K562 (cell line): Measurements from ENCODE around the gene TMEM156. TPM values are rescaled to one million over a fixed set of nuclear protein-coding genes. Genes with fewer than 3 reads are reported as not detected.

Experiments
- CEBPB ChIP-seq: fragments of 450-650 bp; IDR thresholded peaks from 2 replicates; pipeline ENCODE4 v1.6.1; 2016; ENCODE audit warnings: missing genetic modification characterization, missing compliant biosample characterization
- CLOCK ChIP-seq: fragments of 250-450 bp; sonication (Bioruptor Pico); IDR thresholded peaks from 2 replicates; pipeline ENCODE4 v1.4.0; 2020; ENCODE audit warnings: mild to moderate bottlenecking, moderate library complexity, borderline replicate concordance
- JUNB ChIP-seq: fragments of 450-650 bp; formaldehyde crosslinking; conservative IDR thresholded peaks from 2 replicates; pipeline ENCODE4 v1.4.0; 2020; ENCODE audit warnings: mild to moderate bottlenecking
- PHB ChIP-seq: fragments of 250-450 bp; sonication (Bioruptor Pico); IDR thresholded peaks from 2 replicates; pipeline ENCODE4 v1.5.0; 2021
- RFX5 ChIP-seq: IDR thresholded peaks from 2 replicates; pipeline ENCODE4 v1.6.1; 2011; ENCODE audit warnings: low read depth, mild to moderate bottlenecking, improper control_type of control experiment, low read length
- STAT5B ChIP-seq: fragments of 250-450 bp; sonication (Bioruptor Pico); IDR thresholded peaks from 2 replicates; pipeline ENCODE4 v1.8.0; 2021; ENCODE audit warnings: mild to moderate bottlenecking, inconsistent platforms
- TGIF2 ChIP-seq: sonication (generic); formaldehyde crosslinking; IDR thresholded peaks from 2 replicates; pipeline ENCODE4 v1.8.1; 2022; ENCODE audit warnings: mild to moderate bottlenecking, missing genetic modification reagents, moderate library complexity
- ZNF280B ChIP-seq: fragments of 250-450 bp; sonication (Bioruptor Pico); IDR thresholded peaks from 2 replicates; pipeline ENCODE4 v1.5.1; 2021; ENCODE audit warnings: mild to moderate bottlenecking
- ZNF57 ChIP-seq: fragments of 450-650 bp; formaldehyde crosslinking; IDR thresholded peaks from 2 replicates; pipeline ENCODE4 v1.4.0; 2020; ENCODE audit warnings: mild to moderate bottlenecking, moderate library complexity
- polyA plus RNA-seq, 8 experiments: library from polyadenylated mRNA; depleted of rRNA in 4 of 8; stranded (reverse) in 5 of 8; unstranded in 3 of 8; fragments of >200 nt; fragmentation: Nextera tagmentation in 2 of 8; fragmentation: Illumina TruSeq in 1 of 8; extraction: Ambion mirVana in 2 of 8; extraction: Trizol in 1 of 8; gene quantifications; 2 replicates each; pipeline versions ENCODE4 v1.2.1 to v1.2.3, GENCODE V29; 2011 to 2014; ENCODE audit warnings: inconsistent platforms in 1 of 8, missing spikeins in 1 of 8
- total RNA-seq, 7 experiments: library from RNA; depleted of rRNA in 6 of 7; stranded (reverse); fragments of >200 nt in 6 of 7; fragmentation: Illumina TruSeq in 2 of 7; extraction: Trizol in 2 of 7; gene quantifications; 2 replicates each; pipeline versions ENCODE4 v1.2.1 to v1.2.3, GENCODE V29; 2011 to 2021; ENCODE audit warnings: low replicate concordance in 1 of 7
- TF ChIP-seq, protein P1 (sequence below): fragments of 200-600 bp; sonication (generic); IDR thresholded peaks from one replicate; pipeline ENCODE4 v1.6.1; 2012; ENCODE audit warnings: mild to moderate bottlenecking, low read depth, low read length, inconsistent platforms
- TF ChIP-seq, protein P2 (sequence below): sonication (generic); formaldehyde crosslinking; IDR thresholded peaks from 2 replicates; pipeline ENCODE4 v1.8.1; 2022; ENCODE audit warnings: missing genetic modification reagents

Gene TMEM156
- total and polyA plus RNA-seq, 9 of the 15 experiments (the other 6 are each of a cell fraction or from before 2014, with no cell fraction given) = 3.5 to 9.6 (median 6.4) TPM

- TF ChIP-seq, protein P1, sequence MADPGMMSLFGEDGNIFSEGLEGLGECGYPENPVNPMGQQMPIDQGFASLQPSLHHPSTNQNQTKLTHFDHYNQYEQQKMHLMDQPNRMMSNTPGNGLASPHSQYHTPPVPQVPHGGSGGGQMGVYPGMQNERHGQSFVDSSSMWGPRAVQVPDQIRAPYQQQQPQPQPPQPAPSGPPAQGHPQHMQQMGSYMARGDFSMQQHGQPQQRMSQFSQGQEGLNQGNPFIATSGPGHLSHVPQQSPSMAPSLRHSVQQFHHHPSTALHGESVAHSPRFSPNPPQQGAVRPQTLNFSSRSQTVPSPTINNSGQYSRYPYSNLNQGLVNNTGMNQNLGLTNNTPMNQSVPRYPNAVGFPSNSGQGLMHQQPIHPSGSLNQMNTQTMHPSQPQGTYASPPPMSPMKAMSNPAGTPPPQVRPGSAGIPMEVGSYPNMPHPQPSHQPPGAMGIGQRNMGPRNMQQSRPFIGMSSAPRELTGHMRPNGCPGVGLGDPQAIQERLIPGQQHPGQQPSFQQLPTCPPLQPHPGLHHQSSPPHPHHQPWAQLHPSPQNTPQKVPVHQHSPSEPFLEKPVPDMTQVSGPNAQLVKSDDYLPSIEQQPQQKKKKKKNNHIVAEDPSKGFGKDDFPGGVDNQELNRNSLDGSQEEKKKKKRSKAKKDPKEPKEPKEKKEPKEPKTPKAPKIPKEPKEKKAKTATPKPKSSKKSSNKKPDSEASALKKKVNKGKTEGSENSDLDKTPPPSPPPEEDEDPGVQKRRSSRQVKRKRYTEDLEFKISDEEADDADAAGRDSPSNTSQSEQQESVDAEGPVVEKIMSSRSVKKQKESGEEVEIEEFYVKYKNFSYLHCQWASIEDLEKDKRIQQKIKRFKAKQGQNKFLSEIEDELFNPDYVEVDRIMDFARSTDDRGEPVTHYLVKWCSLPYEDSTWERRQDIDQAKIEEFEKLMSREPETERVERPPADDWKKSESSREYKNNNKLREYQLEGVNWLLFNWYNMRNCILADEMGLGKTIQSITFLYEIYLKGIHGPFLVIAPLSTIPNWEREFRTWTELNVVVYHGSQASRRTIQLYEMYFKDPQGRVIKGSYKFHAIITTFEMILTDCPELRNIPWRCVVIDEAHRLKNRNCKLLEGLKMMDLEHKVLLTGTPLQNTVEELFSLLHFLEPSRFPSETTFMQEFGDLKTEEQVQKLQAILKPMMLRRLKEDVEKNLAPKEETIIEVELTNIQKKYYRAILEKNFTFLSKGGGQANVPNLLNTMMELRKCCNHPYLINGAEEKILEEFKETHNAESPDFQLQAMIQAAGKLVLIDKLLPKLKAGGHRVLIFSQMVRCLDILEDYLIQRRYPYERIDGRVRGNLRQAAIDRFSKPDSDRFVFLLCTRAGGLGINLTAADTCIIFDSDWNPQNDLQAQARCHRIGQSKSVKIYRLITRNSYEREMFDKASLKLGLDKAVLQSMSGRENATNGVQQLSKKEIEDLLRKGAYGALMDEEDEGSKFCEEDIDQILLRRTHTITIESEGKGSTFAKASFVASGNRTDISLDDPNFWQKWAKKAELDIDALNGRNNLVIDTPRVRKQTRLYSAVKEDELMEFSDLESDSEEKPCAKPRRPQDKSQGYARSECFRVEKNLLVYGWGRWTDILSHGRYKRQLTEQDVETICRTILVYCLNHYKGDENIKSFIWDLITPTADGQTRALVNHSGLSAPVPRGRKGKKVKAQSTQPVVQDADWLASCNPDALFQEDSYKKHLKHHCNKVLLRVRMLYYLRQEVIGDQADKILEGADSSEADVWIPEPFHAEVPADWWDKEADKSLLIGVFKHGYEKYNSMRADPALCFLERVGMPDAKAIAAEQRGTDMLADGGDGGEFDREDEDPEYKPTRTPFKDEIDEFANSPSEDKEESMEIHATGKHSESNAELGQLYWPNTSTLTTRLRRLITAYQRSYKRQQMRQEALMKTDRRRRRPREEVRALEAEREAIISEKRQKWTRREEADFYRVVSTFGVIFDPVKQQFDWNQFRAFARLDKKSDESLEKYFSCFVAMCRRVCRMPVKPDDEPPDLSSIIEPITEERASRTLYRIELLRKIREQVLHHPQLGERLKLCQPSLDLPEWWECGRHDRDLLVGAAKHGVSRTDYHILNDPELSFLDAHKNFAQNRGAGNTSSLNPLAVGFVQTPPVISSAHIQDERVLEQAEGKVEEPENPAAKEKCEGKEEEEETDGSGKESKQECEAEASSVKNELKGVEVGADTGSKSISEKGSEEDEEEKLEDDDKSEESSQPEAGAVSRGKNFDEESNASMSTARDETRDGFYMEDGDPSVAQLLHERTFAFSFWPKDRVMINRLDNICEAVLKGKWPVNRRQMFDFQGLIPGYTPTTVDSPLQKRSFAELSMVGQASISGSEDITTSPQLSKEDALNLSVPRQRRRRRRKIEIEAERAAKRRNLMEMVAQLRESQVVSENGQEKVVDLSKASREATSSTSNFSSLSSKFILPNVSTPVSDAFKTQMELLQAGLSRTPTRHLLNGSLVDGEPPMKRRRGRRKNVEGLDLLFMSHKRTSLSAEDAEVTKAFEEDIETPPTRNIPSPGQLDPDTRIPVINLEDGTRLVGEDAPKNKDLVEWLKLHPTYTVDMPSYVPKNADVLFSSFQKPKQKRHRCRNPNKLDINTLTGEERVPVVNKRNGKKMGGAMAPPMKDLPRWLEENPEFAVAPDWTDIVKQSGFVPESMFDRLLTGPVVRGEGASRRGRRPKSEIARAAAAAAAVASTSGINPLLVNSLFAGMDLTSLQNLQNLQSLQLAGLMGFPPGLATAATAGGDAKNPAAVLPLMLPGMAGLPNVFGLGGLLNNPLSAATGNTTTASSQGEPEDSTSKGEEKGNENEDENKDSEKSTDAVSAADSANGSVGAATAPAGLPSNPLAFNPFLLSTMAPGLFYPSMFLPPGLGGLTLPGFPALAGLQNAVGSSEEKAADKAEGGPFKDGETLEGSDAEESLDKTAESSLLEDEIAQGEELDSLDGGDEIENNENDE = no peak
- TF ChIP-seq RFX5 (no peak), TGIF2 (CRISPR knock-in tag) (no peak), CLOCK (CRISPR knock-in tag) (no peak), ZNF280B (CRISPR knock-in tag) (no peak), ZNF57 (CRISPR knock-in tag) (no peak), PHB (CRISPR knock-in tag) (no peak), JUNB (no peak), CEBPB (tag) (no peak), STAT5B (CRISPR knock-in tag) (no peak)
- TF ChIP-seq, protein P2, sequence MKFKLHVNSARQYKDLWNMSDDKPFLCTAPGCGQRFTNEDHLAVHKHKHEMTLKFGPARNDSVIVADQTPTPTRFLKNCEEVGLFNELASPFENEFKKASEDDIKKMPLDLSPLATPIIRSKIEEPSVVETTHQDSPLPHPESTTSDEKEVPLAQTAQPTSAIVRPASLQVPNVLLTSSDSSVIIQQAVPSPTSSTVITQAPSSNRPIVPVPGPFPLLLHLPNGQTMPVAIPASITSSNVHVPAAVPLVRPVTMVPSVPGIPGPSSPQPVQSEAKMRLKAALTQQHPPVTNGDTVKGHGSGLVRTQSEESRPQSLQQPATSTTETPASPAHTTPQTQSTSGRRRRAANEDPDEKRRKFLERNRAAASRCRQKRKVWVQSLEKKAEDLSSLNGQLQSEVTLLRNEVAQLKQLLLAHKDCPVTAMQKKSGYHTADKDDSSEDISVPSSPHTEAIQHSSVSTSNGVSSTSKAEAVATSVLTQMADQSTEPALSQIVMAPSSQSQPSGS (CRISPR knock-in tag) = no peak
Measured at GRCh38 chr4:39043861-39044363, 11.7 kb upstream of the TMEM156 start (continued).
